GM23338 (cell line): ENCODE results near the gene AHCY. TPM values are rescaled to one million over a fixed set of nuclear protein-coding genes. Genes with fewer than 3 reads are reported as not detected.
A peak's percentile ranks its signal among the peaks of the same experiment; 100 is the strongest.

Experiments
- ATAC-seq: fragments of 200-7000 bp; cut with Tn5 transposase; 3 replicates; pipeline ENCODE4 v1.9.1; 2020
- DNase-seq: peaks from one replicate; pipeline ENCODE4 v3.0.0-alpha.2; 2015; ENCODE audit warnings: low spot score
- H2AFZ ChIP-seq: fragments of 200-600 bp; sonication (generic); 2 replicates; pipeline ENCODE4 v1.8.0; 2016; ENCODE audit warnings: antibody characterized with exemption, mild to moderate bottlenecking, moderate library complexity
- H3F3A ChIP-seq: fragments of 200-600 bp; sonication (generic); replicated peaks from 2 replicates; pipeline ENCODE4 v1.8.0; 2017; ENCODE audit warnings: antibody characterized with exemption, mixed run types, low read depth
- H3K27ac ChIP-seq: fragments of 200-600 bp; sonication (generic); 2 replicates; pipeline ENCODE4 v1.6.1; 2016; ENCODE audit warnings: low read depth
- H3K27me3 ChIP-seq: fragments of 200-600 bp; sonication (generic); 2 replicates; pipeline ENCODE4 v1.8.0; 2016; ENCODE audit warnings: mild to moderate bottlenecking, mixed run types, moderate library complexity; ENCODE audit not compliant: insufficient read depth
- H3K36me3 ChIP-seq: fragments of 200-600 bp; sonication (generic); 2 replicates; pipeline ENCODE4 v1.8.0; 2016; ENCODE audit warnings: mild to moderate bottlenecking; ENCODE audit not compliant: insufficient read depth
- H3K4me1 ChIP-seq: fragments of 200-600 bp; sonication (generic); 2 replicates; pipeline ENCODE4 v1.8.0; 2016; ENCODE audit warnings: mild to moderate bottlenecking, moderate library complexity; ENCODE audit not compliant: insufficient read depth
- H3K4me2 ChIP-seq: fragments of 200-600 bp; sonication (generic); 2 replicates; pipeline ENCODE4 v1.7.1; 2017; ENCODE audit warnings: mixed run types
- H3K4me3 ChIP-seq: fragments of 200-600 bp; sonication (generic); 2 replicates; pipeline ENCODE4 v1.6.1; 2016; ENCODE audit warnings: mixed run types
- H3K79me2 ChIP-seq: fragments of 200-600 bp; sonication (generic); replicated peaks from 2 replicates; pipeline ENCODE4 v1.8.0; 2017; ENCODE audit warnings: mild to moderate bottlenecking; ENCODE audit not compliant: insufficient read depth
- H3K9me2 ChIP-seq: fragments of 200-600 bp; sonication (generic); 2 replicates; pipeline ENCODE4 v1.8.0; 2017; ENCODE audit not compliant: insufficient read depth
- H4K20me1 ChIP-seq: fragments of 200-600 bp; sonication (generic); replicated peaks from 2 replicates; pipeline ENCODE4 v1.8.0; 2017; ENCODE audit warnings: mild to moderate bottlenecking; ENCODE audit not compliant: insufficient read depth
- H3K27ac Mint-ChIP-seq: 2 replicates; pipeline ENCODE4 v1.8.0; 2020; ENCODE audit warnings: inconsistent platforms, mild to moderate bottlenecking, moderate library complexity, mixed read lengths
- H3K27me3 Mint-ChIP-seq: 3 replicates; pipeline ENCODE4 v1.8.0; 2022; ENCODE audit warnings: low read depth, mild to moderate bottlenecking, moderate library complexity, mixed read lengths, inconsistent platforms; ENCODE audit not compliant: insufficient read depth, poor library complexity
- H3K36me3 Mint-ChIP-seq: 3 replicates; pipeline ENCODE4 v1.8.0; 2021; ENCODE audit warnings: low read depth, mild to moderate bottlenecking, inconsistent platforms, moderate library complexity, mixed read lengths
- H3K4me1 Mint-ChIP-seq: 3 replicates; pipeline ENCODE4 v1.8.0; 2020; ENCODE audit warnings: mild to moderate bottlenecking, inconsistent platforms, mixed read lengths
- H3K4me3 Mint-ChIP-seq: 3 replicates; pipeline ENCODE4 v1.8.0; 2021; ENCODE audit warnings: moderate library complexity, mild to moderate bottlenecking, inconsistent platforms, mixed read lengths
- H3K9me3 Mint-ChIP-seq: 3 replicates; pipeline ENCODE4 v1.8.0; 2020; ENCODE audit warnings: moderate library complexity, mild to moderate bottlenecking, inconsistent platforms, mixed read lengths
- CREB1 ChIP-seq: fragments of 250-450 bp; sonication (Bioruptor Pico); IDR thresholded peaks from 2 replicates; pipeline ENCODE4 v1.5.0; 2020; ENCODE audit warnings: low read depth, mild to moderate bottlenecking, moderate library complexity
- EZH2 ChIP-seq: fragments of 200-600 bp; sonication (generic); IDR thresholded peaks from one replicate; pipeline ENCODE4 v1.8.0; 2017; ENCODE audit warnings: antibody characterized with exemption, mild to moderate bottlenecking, low read depth; ENCODE audit not compliant: unreplicated experiment
- EZH2phosphoT487 ChIP-seq: fragments of 200-600 bp; sonication (generic); IDR thresholded peaks from one replicate; pipeline ENCODE4 v1.8.1; 2018; ENCODE audit warnings: antibody characterized with exemption; ENCODE audit not compliant: unreplicated experiment
- JUNB ChIP-seq: IDR thresholded peaks from one replicate; pipeline ENCODE4 v1.6.1; 2016; ENCODE audit warnings: antibody characterized with exemption; ENCODE audit not compliant: unreplicated experiment
- NANOG ChIP-seq: IDR thresholded peaks from 2 replicates; pipeline ENCODE4 v1.6.1; 2016; ENCODE audit warnings: antibody characterized with exemption, borderline replicate concordance
- POLR2AphosphoS5 ChIP-seq: IDR thresholded peaks from 2 replicates; pipeline ENCODE4 v1.6.1; 2016; ENCODE audit warnings: antibody characterized with exemption, low read depth
- REST ChIP-seq: IDR thresholded peaks from one replicate; pipeline ENCODE4 v1.6.1; 2018; ENCODE audit warnings: antibody characterized with exemption; ENCODE audit not compliant: unreplicated experiment
- STAT1 ChIP-seq: IDR thresholded peaks from one replicate; pipeline ENCODE4 v1.6.1; 2016; ENCODE audit warnings: antibody characterized with exemption; ENCODE audit not compliant: unreplicated experiment
- ZNF114 ChIP-seq: fragments of 250-450 bp; sonication (Bioruptor Pico); IDR thresholded peaks from 2 replicates; pipeline ENCODE4 v1.5.0; 2020; ENCODE audit warnings: mild to moderate bottlenecking, moderate library complexity
- ZNF331 ChIP-seq: fragments of 250-450 bp; sonication (Bioruptor Pico); IDR thresholded peaks from 2 replicates; pipeline ENCODE4 v1.5.0; 2020; ENCODE audit warnings: low read depth, mild to moderate bottlenecking, moderate library complexity
- polyA plus RNA-seq: library from polyadenylated mRNA; unstranded; fragments of >200 nt; fragmentation: Nextera tagmentation; extraction: Ambion mirVana; gene quantifications from 2 replicates; pipeline ENCODE4 v1.2.1, GENCODE V29; 2016
- total RNA-seq: library from RNA; depleted of rRNA; stranded (reverse); fragments of >200 nt; shearing (Covaris generic); gene quantifications from 2 replicates; pipeline ENCODE4 v1.2.3, GENCODE V29; 2014
- TF ChIP-seq, protein P1 (sequence below): fragments of 250-450 bp; sonication (Bioruptor Pico); IDR thresholded peaks from 2 replicates; pipeline ENCODE4 v1.5.0; 2020; ENCODE audit warnings: mild to moderate bottlenecking, moderate library complexity
- TF ChIP-seq, protein P2 (sequence below), 2 experiments: fragments of 200-600 bp in 1 of 2; sonication (generic) in 1 of 2; conservative IDR thresholded peaks; 2 replicates each; pipeline versions ENCODE4 v1.5.1 to v1.6.1; 2016 to 2017; ENCODE audit warnings: antibody characterized with exemption in 2 of 2, low read depth in 2 of 2, mild to moderate bottlenecking in 2 of 2, moderate library complexity in 1 of 2
- TF ChIP-seq, protein P3 (sequence below): IDR thresholded peaks from 2 replicates; pipeline ENCODE4 v1.6.1; 2016; ENCODE audit warnings: antibody characterized with exemption

Gene AHCY
- total and polyA plus RNA-seq, 2 experiments from 2014 or later: 138 to 423 TPM

DNA sequence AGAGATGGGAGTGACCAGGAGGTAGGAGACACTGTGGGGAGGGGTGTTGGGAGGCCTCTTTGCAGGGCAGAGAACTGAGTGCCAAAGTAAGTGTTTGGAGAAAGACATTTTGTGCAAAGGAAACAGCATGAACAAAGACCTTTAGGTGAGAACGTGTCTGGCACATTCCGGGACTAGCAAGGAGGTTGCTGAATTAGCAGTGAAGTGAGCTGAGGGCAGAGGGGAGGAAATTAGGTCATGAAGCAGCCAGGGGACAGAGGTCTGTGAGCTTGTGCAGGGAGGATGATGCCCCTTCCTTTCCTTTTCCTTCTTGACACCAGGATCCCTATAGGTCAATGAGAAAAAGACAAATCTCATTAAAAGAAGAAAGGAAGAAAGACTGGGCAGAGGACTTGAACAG, 21.4 kb upstream of the AHCY start:
- Mint-ChIP-seq H3K4me3 (no peak overlapping the region; the same call in 2 of the 3 replicates), H3K36me3 (no peaks in the 10 kb centered on the region), H3K27ac (no peak overlapping the region; the same call in 1 of the 2 replicates), H3K4me1 (peaks cover 27% of the 10 kb centered on the region), H3K9me3 (no peaks in the 10 kb centered on the region), H3K27me3 (peaks cover 4% of the 10 kb centered on the region)
- Histone ChIP-seq H3K9me2 (no peaks in the 10 kb centered on the region), H3K4me1 (peaks cover 15% of the 10 kb centered on the region), H3K27ac (0 out of 2 replicates have a peak overlapping the region, but pooled peaks have one; percentile 39), H3K4me3 (no peak overlapping the region), H3K79me2 (no peaks in the 10 kb centered on the region), H3F3A (no peaks in the 10 kb centered on the region), H3K27me3 (no peaks in the 10 kb centered on the region), H2AFZ (peak overlapping the region; percentile 47), H3K4me2 (no peak overlapping the region), H4K20me1 (no peaks in the 10 kb centered on the region), H3K36me3 (no peaks in the 10 kb centered on the region)
- DNase-seq (no peak), ATAC-seq (no peak)
- TF ChIP-seq EZH2 (no peak), NANOG (no peak), REST (no peak), STAT1 (no peak), ZNF114 (CRISPR knock-in tag) (no peak), JUNB (no peak), POLR2AphosphoS5 (no peak), ZNF331 (CRISPR knock-in tag) (no peak), CREB1 (CRISPR knock-in tag) (no peak), EZH2phosphoT487 (no peak)
- TF ChIP-seq, protein P1, sequence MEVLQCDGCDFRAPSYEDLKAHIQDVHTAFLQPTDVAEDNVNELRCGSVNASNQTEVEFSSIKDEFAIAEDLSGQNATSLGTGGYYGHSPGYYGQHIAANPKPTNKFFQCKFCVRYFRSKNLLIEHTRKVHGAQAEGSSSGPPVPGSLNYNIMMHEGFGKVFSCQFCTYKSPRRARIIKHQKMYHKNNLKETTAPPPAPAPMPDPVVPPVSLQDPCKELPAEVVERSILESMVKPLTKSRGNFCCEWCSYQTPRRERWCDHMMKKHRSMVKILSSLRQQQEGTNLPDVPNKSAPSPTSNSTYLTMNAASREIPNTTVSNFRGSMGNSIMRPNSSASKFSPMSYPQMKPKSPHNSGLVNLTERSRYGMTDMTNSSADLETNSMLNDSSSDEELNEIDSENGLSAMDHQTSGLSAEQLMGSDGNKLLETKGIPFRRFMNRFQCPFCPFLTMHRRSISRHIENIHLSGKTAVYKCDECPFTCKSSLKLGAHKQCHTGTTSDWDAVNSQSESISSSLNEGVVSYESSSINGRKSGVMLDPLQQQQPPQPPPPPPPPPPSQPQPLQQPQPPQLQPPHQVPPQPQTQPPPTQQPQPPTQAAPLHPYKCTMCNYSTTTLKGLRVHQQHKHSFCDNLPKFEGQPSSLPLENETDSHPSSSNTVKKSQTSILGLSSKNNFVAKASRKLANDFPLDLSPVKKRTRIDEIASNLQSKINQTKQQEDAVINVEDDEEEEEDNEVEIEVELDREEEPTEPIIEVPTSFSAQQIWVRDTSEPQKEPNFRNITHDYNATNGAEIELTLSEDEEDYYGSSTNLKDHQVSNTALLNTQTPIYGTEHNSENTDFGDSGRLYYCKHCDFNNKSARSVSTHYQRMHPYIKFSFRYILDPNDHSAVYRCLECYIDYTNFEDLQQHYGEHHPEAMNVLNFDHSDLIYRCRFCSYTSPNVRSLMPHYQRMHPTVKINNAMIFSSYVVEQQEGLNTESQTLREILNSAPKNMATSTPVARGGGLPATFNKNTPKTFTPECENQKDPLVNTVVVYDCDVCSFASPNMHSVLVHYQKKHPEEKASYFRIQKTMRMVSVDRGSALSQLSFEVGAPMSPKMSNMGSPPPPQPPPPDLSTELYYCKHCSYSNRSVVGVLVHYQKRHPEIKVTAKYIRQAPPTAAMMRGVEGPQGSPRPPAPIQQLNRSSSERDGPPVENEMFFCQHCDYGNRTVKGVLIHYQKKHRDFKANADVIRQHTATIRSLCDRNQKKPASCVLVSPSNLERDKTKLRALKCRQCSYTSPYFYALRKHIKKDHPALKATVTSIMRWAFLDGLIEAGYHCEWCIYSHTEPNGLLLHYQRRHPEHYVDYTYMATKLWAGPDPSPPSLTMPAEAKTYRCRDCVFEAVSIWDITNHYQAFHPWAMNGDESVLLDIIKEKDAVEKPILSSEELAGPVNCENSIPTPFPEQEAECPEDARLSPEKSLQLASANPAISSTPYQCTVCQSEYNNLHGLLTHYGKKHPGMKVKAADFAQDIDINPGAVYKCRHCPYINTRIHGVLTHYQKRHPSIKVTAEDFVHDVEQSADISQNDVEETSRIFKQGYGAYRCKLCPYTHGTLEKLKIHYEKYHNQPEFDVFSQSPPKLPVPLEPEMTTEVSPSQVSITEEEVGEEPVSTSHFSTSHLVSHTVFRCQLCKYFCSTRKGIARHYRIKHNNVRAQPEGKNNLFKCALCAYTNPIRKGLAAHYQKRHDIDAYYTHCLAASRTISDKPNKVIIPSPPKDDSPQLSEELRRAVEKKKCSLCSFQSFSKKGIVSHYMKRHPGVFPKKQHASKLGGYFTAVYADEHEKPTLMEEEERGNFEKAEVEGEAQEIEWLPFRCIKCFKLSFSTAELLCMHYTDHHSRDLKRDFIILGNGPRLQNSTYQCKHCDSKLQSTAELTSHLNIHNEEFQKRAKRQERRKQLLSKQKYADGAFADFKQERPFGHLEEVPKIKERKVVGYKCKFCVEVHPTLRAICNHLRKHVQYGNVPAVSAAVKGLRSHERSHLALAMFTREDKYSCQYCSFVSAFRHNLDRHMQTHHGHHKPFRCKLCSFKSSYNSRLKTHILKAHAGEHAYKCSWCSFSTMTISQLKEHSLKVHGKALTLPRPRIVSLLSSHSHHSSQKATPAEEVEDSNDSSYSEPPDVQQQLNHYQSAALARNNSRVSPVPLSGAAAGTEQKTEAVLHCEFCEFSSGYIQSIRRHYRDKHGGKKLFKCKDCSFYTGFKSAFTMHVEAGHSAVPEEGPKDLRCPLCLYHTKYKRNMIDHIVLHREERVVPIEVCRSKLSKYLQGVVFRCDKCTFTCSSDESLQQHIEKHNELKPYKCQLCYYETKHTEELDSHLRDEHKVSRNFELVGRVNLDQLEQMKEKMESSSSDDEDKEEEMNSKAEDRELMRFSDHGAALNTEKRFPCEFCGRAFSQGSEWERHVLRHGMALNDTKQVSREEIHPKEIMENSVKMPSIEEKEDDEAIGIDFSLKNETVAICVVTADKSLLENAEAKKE (CRISPR knock-in tag): no peak
- TF ChIP-seq, protein P2, sequence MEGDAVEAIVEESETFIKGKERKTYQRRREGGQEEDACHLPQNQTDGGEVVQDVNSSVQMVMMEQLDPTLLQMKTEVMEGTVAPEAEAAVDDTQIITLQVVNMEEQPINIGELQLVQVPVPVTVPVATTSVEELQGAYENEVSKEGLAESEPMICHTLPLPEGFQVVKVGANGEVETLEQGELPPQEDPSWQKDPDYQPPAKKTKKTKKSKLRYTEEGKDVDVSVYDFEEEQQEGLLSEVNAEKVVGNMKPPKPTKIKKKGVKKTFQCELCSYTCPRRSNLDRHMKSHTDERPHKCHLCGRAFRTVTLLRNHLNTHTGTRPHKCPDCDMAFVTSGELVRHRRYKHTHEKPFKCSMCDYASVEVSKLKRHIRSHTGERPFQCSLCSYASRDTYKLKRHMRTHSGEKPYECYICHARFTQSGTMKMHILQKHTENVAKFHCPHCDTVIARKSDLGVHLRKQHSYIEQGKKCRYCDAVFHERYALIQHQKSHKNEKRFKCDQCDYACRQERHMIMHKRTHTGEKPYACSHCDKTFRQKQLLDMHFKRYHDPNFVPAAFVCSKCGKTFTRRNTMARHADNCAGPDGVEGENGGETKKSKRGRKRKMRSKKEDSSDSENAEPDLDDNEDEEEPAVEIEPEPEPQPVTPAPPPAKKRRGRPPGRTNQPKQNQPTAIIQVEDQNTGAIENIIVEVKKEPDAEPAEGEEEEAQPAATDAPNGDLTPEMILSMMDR (conservative IDR thresholded peaks at IDR 0.05; ENCODE audit: low read depth in 2 of 2): no peak
- TF ChIP-seq, protein P3, sequence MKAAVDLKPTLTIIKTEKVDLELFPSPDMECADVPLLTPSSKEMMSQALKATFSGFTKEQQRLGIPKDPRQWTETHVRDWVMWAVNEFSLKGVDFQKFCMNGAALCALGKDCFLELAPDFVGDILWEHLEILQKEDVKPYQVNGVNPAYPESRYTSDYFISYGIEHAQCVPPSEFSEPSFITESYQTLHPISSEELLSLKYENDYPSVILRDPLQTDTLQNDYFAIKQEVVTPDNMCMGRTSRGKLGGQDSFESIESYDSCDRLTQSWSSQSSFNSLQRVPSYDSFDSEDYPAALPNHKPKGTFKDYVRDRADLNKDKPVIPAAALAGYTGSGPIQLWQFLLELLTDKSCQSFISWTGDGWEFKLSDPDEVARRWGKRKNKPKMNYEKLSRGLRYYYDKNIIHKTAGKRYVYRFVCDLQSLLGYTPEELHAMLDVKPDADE: no peak
